ENCODE measurements around the gene GOLM1.

DNA sequence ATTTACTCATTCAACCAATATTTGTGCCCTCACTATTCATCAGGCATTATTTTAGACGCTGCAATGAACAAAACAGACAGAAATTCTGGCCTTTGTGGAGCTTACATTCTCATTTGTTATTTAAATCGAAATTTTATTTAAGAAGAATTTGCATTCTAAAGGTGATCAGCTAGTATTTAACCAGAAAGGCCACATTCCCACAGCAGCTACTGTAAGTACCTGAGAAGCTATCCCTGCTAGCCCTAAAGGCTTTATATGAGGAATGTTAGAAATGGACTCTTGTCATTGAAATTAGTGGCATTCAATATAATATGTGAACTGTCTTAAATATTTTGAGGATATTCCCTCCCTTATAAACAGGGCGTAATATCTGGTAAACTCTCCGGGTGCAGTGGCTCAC lies 35.0 kb upstream of the GOLM1 start:
- TF ChIP-seq GLIS3 (CRISPR knock-in tag; IDR thresholded peaks at IDR 0.05), result no peak
- TF ChIP-seq, protein P1, sequence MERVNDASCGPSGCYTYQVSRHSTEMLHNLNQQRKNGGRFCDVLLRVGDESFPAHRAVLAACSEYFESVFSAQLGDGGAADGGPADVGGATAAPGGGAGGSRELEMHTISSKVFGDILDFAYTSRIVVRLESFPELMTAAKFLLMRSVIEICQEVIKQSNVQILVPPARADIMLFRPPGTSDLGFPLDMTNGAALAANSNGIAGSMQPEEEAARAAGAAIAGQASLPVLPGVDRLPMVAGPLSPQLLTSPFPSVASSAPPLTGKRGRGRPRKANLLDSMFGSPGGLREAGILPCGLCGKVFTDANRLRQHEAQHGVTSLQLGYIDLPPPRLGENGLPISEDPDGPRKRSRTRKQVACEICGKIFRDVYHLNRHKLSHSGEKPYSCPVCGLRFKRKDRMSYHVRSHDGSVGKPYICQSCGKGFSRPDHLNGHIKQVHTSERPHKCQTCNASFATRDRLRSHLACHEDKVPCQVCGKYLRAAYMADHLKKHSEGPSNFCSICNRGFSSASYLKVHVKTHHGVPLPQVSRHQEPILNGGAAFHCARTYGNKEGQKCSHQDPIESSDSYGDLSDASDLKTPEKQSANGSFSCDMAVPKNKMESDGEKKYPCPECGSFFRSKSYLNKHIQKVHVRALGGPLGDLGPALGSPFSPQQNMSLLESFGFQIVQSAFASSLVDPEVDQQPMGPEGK (CRISPR knock-in tag; IDR thresholded peaks at IDR 0.05; ENCODE audit: borderline replicate concordance), result no peak

Data from SK-N-SH treated with all-trans-retinoic acid at 6 μM for 48 hours (cell line).